ENCODE data around the gene SRRM4. TPM values are rescaled to one million over a fixed set of nuclear protein-coding genes. Genes with fewer than 3 reads are reported as not detected.
"Not testable (repeated sequence)": the region's sequence is repeated elsewhere in the genome, so short reads cannot be mapped to it uniquely, and the experiment has no call there.

Gene SRRM4
- polyA plus RNA-seq, 1 experiment, result not detected

- CTCF ChIA-PET, result no interaction called here
- POLR2A ChIA-PET, result no interaction called here
These were observed 37.8 kb downstream of the SRRM4 start for GRCh38 chr12:119019166-119019565.

GRCh38 chr12:119020406-119021360 is 39.3 kb downstream of the SRRM4 start:
- POLR2A ChIA-PET, result no interaction called here
- no peak overlapping the region for H3K4me3 ChIP-seq (ENCODE audit: low read depth, low read length)

More at GRCh38 chr12:119019166-119019565, 37.8 kb downstream of the SRRM4 start:
- Histone ChIP-seq H3K27me3 (ENCODE audit: control insufficient read depth, insufficient read depth, low read length) (no peaks in the 10 kb centered on the region), H3K36me3 (ENCODE audit: control insufficient read depth, insufficient read depth, low read length) (no peaks in the 10 kb centered on the region), H3K4me3 (ENCODE audit: low read depth, low read length) (no peak overlapping the region)
- DNase-seq (ENCODE audit: low read depth), result no peak
- no peak for TF ChIP-seq CTCF (IDR thresholded peaks at IDR 0.05; ENCODE audit: insufficient read depth, low read depth, low read length)

GRCh38 chr12:119024356-119024755 is 43.0 kb downstream of the SRRM4 start:
- POLR2A ChIA-PET, result no interaction called here

More at GRCh38 chr12:119020406-119021360, 39.3 kb downstream of the SRRM4 start:
- no peak for DNase-seq (ENCODE audit: low read depth)
- Histone ChIP-seq H3K27me3 (ENCODE audit: control insufficient read depth, insufficient read depth, low read length) (no peaks in the 10 kb centered on the region), H3K36me3 (ENCODE audit: control insufficient read depth, insufficient read depth, low read length) (no peaks in the 10 kb centered on the region)
- CTCF ChIA-PET, result interaction anchor here (0.6 kb wide), 1 partner anchor 12 kb away, joined by 3 read pairs; no protein-coding TSS in a partner anchor
- no peak for TF ChIP-seq CTCF (IDR thresholded peaks at IDR 0.05; ENCODE audit: insufficient read depth, low read depth, low read length)

GRCh38 chr12:119025786-119026185 is 44.4 kb downstream of the SRRM4 start:
- no peak for TF ChIP-seq CTCF (IDR thresholded peaks at IDR 0.05; ENCODE audit: insufficient read depth, low read depth, low read length)
- H3K4me3 ChIP-seq (ENCODE audit: low read depth, low read length), result no peak overlapping the region
- POLR2A ChIA-PET, result no interaction called here
- H3K36me3 ChIP-seq (ENCODE audit: control insufficient read depth, insufficient read depth, low read length), result no peaks in the 10 kb centered on the region
- CTCF ChIA-PET, result no interaction called here
- H3K27me3 ChIP-seq (ENCODE audit: control insufficient read depth, insufficient read depth, low read length), result no peaks in the 10 kb centered on the region
- DNase-seq (ENCODE audit: low read depth), result no peak

More at GRCh38 chr12:119024356-119024755, 43.0 kb downstream of the SRRM4 start:
- DNase-seq (ENCODE audit: low read depth), result no peak
- no peak for TF ChIP-seq CTCF (IDR thresholded peaks at IDR 0.05; ENCODE audit: insufficient read depth, low read depth, low read length)
- Histone ChIP-seq H3K36me3 (ENCODE audit: control insufficient read depth, insufficient read depth, low read length) (no peaks in the 10 kb centered on the region), H3K4me3 (ENCODE audit: low read depth, low read length) (no peak overlapping the region), H3K27me3 (ENCODE audit: control insufficient read depth, insufficient read depth, low read length) (no peaks in the 10 kb centered on the region)
- CTCF ChIA-PET, result interaction anchor here (1.1 kb wide), 1 partner anchor 619 kb away, joined by 3 read pairs; no protein-coding TSS in a partner anchor

- H3K36me3 ChIP-seq (ENCODE audit: control insufficient read depth, insufficient read depth, low read length); DNase-seq (ENCODE audit: low read depth); H3K4me3 ChIP-seq (ENCODE audit: low read depth, low read length); H3K27me3 ChIP-seq (ENCODE audit: control insufficient read depth, insufficient read depth, low read length); CTCF ChIA-PET; POLR2A ChIA-PET: not testable (repeated sequence)
These were observed 52.0 kb downstream of the SRRM4 start for GRCh38 chr12:119033332-119033731.

All from BJ (cell line).